LNCAP (cell line): Measurements from ENCODE around the gene HAPLN3.

Experiments used
- CTCF ChIP-seq: fragments of 450-650 bp; IDR thresholded peaks from 2 replicates; pipeline ENCODE4 v1.5.1; 2017; ENCODE audit warnings: mild to moderate bottlenecking

Gene HAPLN3

GRCh38 chr15:88835119-88835518, 60.2 kb downstream of the HAPLN3 start:
- TF ChIP-seq CTCF, result no peak

- peak; percentile 83 for TF ChIP-seq CTCF
Measured at GRCh38 chr15:88834211-88834812, 61.0 kb downstream of the HAPLN3 start.

GRCh38 chr15:88833731-88834100, 61.6 kb downstream of the HAPLN3 start:
- TF ChIP-seq CTCF, result no peak

GRCh38 chr15:88832820-88833730, 62.3 kb downstream of the HAPLN3 start:
- TF ChIP-seq CTCF, result no peak

GRCh38 chr15:88830016-88830415, 65.3 kb downstream of the HAPLN3 start:
- TF ChIP-seq CTCF, result no peak

- no peak for TF ChIP-seq CTCF
Measured at GRCh38 chr15:88828791-88829190, 66.6 kb downstream of the HAPLN3 start.
